GM18505 (cell line): ENCODE measurements around the gene TIPARP.
"Not testable (repeated sequence)": the region's sequence is repeated elsewhere in the genome, so short reads cannot be mapped to it uniquely, and the experiment has no call there.

Source experiments
- ATAC-seq: cut with Tn5 transposase; IDR thresholded peaks from one replicate; pipeline ENCODE4 v1.9.1; 2021; ENCODE audit not compliant: unreplicated experiment
- POLR2A ChIP-seq: IDR thresholded peaks from 4 replicates; pipeline ENCODE4 v1.6.1; 2011; ENCODE audit warnings: borderline replicate concordance; ENCODE audit not compliant: insufficient read depth, insufficient read length; ENCODE audit errors: extremely low read depth

TIPARP gene

GRCh38 chr3:156720826-156721225, 46.4 kb downstream of the TIPARP start:
- no peak for ATAC-seq

GRCh38 chr3:156721687-156722618, 47.6 kb downstream of the TIPARP start:
- TF ChIP-seq POLR2A, result no peak
- no peak for ATAC-seq

More at GRCh38 chr3:156720826-156721225, 46.4 kb downstream of the TIPARP start:
- TF ChIP-seq POLR2A, result no peak

- no peak for TF ChIP-seq POLR2A
- no peak for ATAC-seq
Measured at GRCh38 chr3:156723182-156723619, 48.8 kb downstream of the TIPARP start.

GRCh38 chr3:156725682-156726081, 51.3 kb downstream of the TIPARP start:
- ATAC-seq, result no peak

GRCh38 chr3:156726456-156726855, 52.1 kb downstream of the TIPARP start:
- TF ChIP-seq POLR2A, result no peak

More at GRCh38 chr3:156725682-156726081, 51.3 kb downstream of the TIPARP start:
- TF ChIP-seq POLR2A, result no peak

GRCh38 chr3:156727519-156728205, 53.3 kb downstream of the TIPARP start:
- TF ChIP-seq POLR2A, result no peak
- peak; percentile 78 for ATAC-seq

More at GRCh38 chr3:156726456-156726855, 52.1 kb downstream of the TIPARP start:
- ATAC-seq, result no peak

GRCh38 chr3:156728267-156728985, 54.0 kb downstream of the TIPARP start:
- no peak for TF ChIP-seq POLR2A
- no peak for ATAC-seq

GRCh38 chr3:156729460-156730179, 55.2 kb downstream of the TIPARP start:
- ATAC-seq, result no peak

GRCh38 chr3:156731813-156732212, 57.4 kb downstream of the TIPARP start:
- no peak for TF ChIP-seq POLR2A
- ATAC-seq, result no peak

More at GRCh38 chr3:156729460-156730179, 55.2 kb downstream of the TIPARP start:
- TF ChIP-seq POLR2A, result no peak

- ATAC-seq, result no peak
Measured at GRCh38 chr3:156732261-156732660, 57.9 kb downstream of the TIPARP start.

GRCh38 chr3:156732715-156733421, 58.5 kb downstream of the TIPARP start:
- no peak for TF ChIP-seq POLR2A
- ATAC-seq, result no peak

More at GRCh38 chr3:156732261-156732660, 57.9 kb downstream of the TIPARP start:
- TF ChIP-seq POLR2A, result no peak

- not testable (repeated sequence) for ATAC-seq
Measured at GRCh38 chr3:156734661-156735060, 60.3 kb downstream of the TIPARP start.

- no peak for TF ChIP-seq POLR2A
- no peak for ATAC-seq
Measured at GRCh38 chr3:156735471-156735870, 61.1 kb downstream of the TIPARP start.

GRCh38 chr3:156737049-156737448, 62.7 kb downstream of the TIPARP start:
- not testable (repeated sequence) for ATAC-seq
